Activated B cell treated with CpG ODN at 0.5 μM for 24 hours (primary cell): ENCODE data around the gene TMEM38B. TPM values are rescaled to one million over a fixed set of nuclear protein-coding genes. Genes with fewer than 3 reads are reported as not detected.
A peak's percentile ranks its signal among the peaks of the same experiment; 100 is the strongest.

ENCODE experiments used
- ATAC-seq: fragments of 200-7000 bp; cut with Tn5 transposase; one replicate; pipeline ENCODE4 v1.10.0; 2021; ENCODE audit warnings: low read depth, mild to moderate bottlenecking, moderate library complexity
- CTCF ChIA-PET: fragments of 350-600 bp; sonication (Branson Sonifier 250); formaldehyde crosslinking; loops from one replicate; lab custom pipeline; 2021; ENCODE audit warnings: antibody characterized with exemption; lab: Charles Lee
- POLR2A ChIA-PET: fragments of 350-600 bp; sonication (Branson Sonifier 250); formaldehyde crosslinking; loops from one replicate; lab custom pipeline; 2021; ENCODE audit warnings: antibody characterized with exemption; lab: Charles Lee
- DNase-seq: peaks from one replicate; pipeline ENCODE4 v3.0.0; 2022
- H3K27ac Mint-ChIP-seq: one replicate; pipeline ENCODE4 v1.8.0; 2020; ENCODE audit warnings: mixed read lengths
- H3K27me3 Mint-ChIP-seq: one replicate; pipeline ENCODE4 v1.8.0; 2021; ENCODE audit warnings: mixed read lengths
- H3K36me3 Mint-ChIP-seq: one replicate; pipeline ENCODE4 v1.8.0; 2021; ENCODE audit warnings: low read depth, mixed read lengths
- H3K4me1 Mint-ChIP-seq: one replicate; pipeline ENCODE4 v1.8.0; 2021; ENCODE audit warnings: mixed read lengths
- H3K4me3 Mint-ChIP-seq: one replicate; pipeline ENCODE4 v1.8.0; 2020; ENCODE audit warnings: mild to moderate bottlenecking, mixed read lengths
- H3K9me3 Mint-ChIP-seq: one replicate; pipeline ENCODE4 v1.8.0; 2020; ENCODE audit warnings: mixed read lengths
- intact Hi-C: fragments of 100-400 bp; cut with micrococcal nuclease; formaldehyde crosslinking; loops from one replicate; pipeline ENCODE4 v1.15.1; 2024
- total RNA-seq: library from RNA; stranded (reverse); gene quantifications from 2 replicates; pipeline ENCODE4 v1.2.3, GENCODE V29; 2022
- TF ChIP-seq, protein P1 (sequence below): fragments of 200-600 bp; IDR thresholded peaks from one replicate; pipeline ENCODE4 v1.8.0; 2022; ENCODE audit warnings: antibody characterized with exemption, mild to moderate bottlenecking

Gene TMEM38B, protein sequence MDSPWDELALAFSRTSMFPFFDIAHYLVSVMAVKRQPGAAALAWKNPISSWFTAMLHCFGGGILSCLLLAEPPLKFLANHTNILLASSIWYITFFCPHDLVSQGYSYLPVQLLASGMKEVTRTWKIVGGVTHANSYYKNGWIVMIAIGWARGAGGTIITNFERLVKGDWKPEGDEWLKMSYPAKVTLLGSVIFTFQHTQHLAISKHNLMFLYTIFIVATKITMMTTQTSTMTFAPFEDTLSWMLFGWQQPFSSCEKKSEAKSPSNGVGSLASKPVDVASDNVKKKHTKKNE
- 10.9 and 12.7 TPM in 2 replicates for total RNA-seq

- intact Hi-C loops: loop anchor here (1.0 to 10.0 kb wide), 13 partner anchors 14 to 1588 kb away; partner anchors contain the start of genes ABCA1, FKTN, NIPSNAP3A and NIPSNAP3B
- Mint-ChIP-seq H3K36me3 (peaks cover 4% of the 10 kb centered on the region), H3K9me3 (no peaks in the 10 kb centered on the region), H3K4me3 (peak within 1 kb of the TSS; percentile 89), H3K4me1 (peaks cover 23% of the 10 kb centered on the region), H3K27me3 (peaks cover 19% of the 10 kb centered on the region), H3K27ac (peak within 1 kb of the TSS; percentile 84)
- peak; percentile 85 for DNase-seq
- ChIA-PET POLR2A (interaction anchor here (0.7 to 1.9 kb wide), 9 partner anchors 13 to 194 kb away, joined by 3 to 7 read pairs (median 4); partner anchors contain the start of gene TAL2), CTCF (interaction anchor here (1.3 to 2.1 kb wide), 4 partner anchors 24 to 85 kb away, joined by 3 to 8 read pairs (median 4); no protein-coding TSS in a partner anchor)
- TF ChIP-seq, protein P1, sequence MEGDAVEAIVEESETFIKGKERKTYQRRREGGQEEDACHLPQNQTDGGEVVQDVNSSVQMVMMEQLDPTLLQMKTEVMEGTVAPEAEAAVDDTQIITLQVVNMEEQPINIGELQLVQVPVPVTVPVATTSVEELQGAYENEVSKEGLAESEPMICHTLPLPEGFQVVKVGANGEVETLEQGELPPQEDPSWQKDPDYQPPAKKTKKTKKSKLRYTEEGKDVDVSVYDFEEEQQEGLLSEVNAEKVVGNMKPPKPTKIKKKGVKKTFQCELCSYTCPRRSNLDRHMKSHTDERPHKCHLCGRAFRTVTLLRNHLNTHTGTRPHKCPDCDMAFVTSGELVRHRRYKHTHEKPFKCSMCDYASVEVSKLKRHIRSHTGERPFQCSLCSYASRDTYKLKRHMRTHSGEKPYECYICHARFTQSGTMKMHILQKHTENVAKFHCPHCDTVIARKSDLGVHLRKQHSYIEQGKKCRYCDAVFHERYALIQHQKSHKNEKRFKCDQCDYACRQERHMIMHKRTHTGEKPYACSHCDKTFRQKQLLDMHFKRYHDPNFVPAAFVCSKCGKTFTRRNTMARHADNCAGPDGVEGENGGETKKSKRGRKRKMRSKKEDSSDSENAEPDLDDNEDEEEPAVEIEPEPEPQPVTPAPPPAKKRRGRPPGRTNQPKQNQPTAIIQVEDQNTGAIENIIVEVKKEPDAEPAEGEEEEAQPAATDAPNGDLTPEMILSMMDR: no peak
- ATAC-seq: peak; percentile 80
These were observed at the start of gene TMEM38B for GRCh38 chr9:105694190-105694847. TMEM38B (plus strand) TSS chr9:105694541; CDS start chr9:105694661, 120 bp downstream.

DNA sequence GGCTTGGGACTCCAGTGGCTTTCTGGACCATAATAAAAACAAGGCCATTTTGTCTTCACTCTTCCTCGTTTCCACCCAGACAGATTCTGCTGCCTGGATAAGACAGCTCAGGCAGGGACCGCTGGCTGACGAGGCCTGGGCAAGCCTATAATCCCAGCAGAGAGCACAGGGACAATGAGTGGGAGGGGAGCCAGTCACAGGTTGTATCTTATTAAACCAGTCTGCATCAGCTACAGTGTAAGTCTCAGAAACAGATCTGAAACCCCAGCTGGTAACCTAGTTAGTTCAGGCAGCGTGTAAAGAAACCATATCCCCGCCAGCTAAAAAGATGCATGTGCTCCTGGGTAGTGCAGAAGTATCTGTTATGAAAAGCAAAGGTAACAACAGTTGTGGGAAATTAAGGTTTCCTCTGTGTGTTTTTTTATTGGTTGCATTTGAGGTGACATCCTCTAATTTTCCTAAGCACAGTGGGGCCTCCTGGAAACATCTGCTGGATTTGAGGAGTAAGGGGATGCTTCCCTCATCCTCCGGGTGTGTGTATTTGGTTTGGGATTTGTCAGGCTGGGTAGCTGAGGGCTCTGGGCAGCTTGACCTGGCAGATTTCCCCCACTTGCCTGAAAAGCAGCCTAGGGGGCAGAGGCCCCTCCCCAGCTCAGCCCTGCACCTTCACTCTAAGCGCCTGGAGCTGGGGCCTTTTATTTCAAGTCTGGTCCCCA, 47.3 kb upstream of the TMEM38B start:
- TF ChIP-seq, protein P1: no peak
- Mint-ChIP-seq H3K36me3 (peaks cover 1% of the 10 kb centered on the region), H3K27ac (no peak overlapping the region), H3K4me3 (no peak overlapping the region), H3K4me1 (no peaks in the 10 kb centered on the region), H3K9me3 (peaks cover under 1% of the 10 kb centered on the region), H3K27me3 (no peaks in the 10 kb centered on the region)
- no peak for DNase-seq
- ChIA-PET CTCF (interaction anchor here (1.5 kb wide), 1 partner anchor 39 kb away, joined by 4 read pairs; no protein-coding TSS in a partner anchor), POLR2A (no interaction called here)
- intact Hi-C loops: no loop called here
- ATAC-seq: no peak

DNA sequence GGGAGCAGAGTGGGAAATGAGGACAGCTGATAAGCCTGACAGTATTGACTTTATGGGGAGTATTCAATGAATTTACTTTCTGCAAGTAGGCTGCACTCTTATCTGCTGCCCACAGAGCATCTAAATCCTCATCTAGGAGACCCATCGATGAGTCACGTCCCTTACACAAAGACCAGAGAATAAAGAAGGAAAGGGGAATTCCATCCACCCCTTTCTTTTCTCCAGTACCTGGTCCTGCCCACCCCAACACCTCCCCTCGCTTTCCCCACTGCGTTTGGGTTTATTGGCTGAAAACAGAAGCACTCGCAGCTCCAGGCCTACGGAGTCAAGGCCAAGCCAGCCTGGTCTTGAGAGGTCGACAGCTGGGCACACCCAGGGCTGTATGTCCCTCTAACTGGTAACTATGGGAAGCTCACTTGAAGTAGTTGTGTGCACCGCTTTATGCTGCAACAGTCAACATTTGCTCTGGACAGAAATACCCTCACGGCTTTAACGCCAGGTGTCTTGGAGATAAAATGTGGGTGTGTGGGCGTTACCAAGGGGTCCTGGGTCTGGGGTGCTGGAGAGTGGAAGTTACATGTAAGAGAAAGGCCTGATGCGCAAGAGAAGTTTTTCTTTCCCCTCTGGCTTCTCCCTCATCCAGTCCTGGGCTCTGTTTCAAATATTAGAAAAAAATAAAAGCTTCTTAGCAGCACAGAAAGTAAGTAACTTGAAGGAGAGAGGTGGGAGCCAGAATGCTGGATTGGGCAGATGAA, 46.6 kb upstream of the TMEM38B start:
- ATAC-seq: no peak
- TF ChIP-seq, protein P1: no peak
- POLR2A ChIA-PET: no interaction called here
- no peaks in the 10 kb centered on the region for H3K4me1 Mint-ChIP-seq
- intact Hi-C loops: no loop called here
- H3K4me3 Mint-ChIP-seq: no peak overlapping the region
- CTCF ChIA-PET: interaction anchor here (1.5 kb wide), 1 partner anchor 39 kb away, joined by 4 read pairs; no protein-coding TSS in a partner anchor
- no peaks in the 10 kb centered on the region for H3K27me3 Mint-ChIP-seq
- H3K27ac Mint-ChIP-seq: no peak overlapping the region
- H3K36me3 Mint-ChIP-seq: peaks cover 1% of the 10 kb centered on the region
- DNase-seq: no peak
- H3K9me3 Mint-ChIP-seq: no peaks in the 10 kb centered on the region

- DNase-seq: no peak
- H3K36me3 Mint-ChIP-seq: no peaks in the 10 kb centered on the region
- H3K4me3 Mint-ChIP-seq: no peak overlapping the region
- no peaks in the 10 kb centered on the region for H3K9me3 Mint-ChIP-seq
- TF ChIP-seq, protein P1: no peak
- no peak overlapping the region for H3K27ac Mint-ChIP-seq
- intact Hi-C loops: no loop called here
- peaks cover 7% of the 10 kb centered on the region for H3K4me1 Mint-ChIP-seq
- ATAC-seq: no peak
- H3K27me3 Mint-ChIP-seq: peaks cover 4% of the 10 kb centered on the region
- ChIA-PET CTCF (interaction anchor here (0.9 to 1.4 kb wide), 2 partner anchors 13 to 67 kb away, joined by 3 to 6 read pairs; no protein-coding TSS in a partner anchor), POLR2A (no interaction called here)
These were observed 42.5 kb upstream of the TMEM38B start for GRCh38 chr9:105651806-105652205.
